Measurements from ENCODE around the gene CMTM1. TPM values are rescaled to one million over a fixed set of nuclear protein-coding genes. Genes with fewer than 3 reads are reported as not detected.
A peak's percentile ranks its signal among the peaks of the same experiment; 100 is the strongest.

CMTM1 gene
- total RNA-seq, 2 donors from 2014 or later = 3.8 to 5.3 TPM

DNA sequence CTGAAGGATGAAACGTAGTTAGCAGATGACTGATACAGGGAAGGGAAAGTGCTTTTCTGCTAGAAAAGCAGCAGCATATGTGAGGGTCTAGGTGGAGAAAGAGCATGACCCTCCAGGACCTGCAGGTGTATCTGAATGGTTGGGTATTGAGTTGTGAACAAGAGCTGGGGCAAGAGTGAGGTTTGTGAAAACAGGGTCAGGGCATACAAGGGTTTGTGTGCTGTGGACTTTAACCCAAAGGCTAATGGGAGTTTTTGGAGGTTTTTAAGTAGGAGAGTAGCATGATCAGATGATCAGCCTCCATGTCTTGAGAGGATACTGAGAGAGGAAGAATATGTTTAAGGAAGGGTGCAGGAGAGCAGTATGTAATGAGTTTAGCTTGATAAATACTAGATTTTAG lies 6.1 kb upstream of the CMTM1 start:
- no peaks in the 10 kb centered on the region for H3K4me1 ChIP-seq (ENCODE audit: control insufficient read depth, insufficient read depth, low read length)
- WGBS, 2 experiments (ENCODE audit: insufficient coverage in 1 of 2, insufficient read length in 1 of 2) = 91 to 100% methylated on average over 1 of the region's 1 CpG
- H3K27me3 ChIP-seq (ENCODE audit: control insufficient read depth, insufficient read depth, low read length, poor library complexity, severe bottlenecking) = no peaks in the 10 kb centered on the region
- no peak for DNase-seq
- H3K9ac ChIP-seq (ENCODE audit: extremely low read depth, low read length, poor library complexity, severe bottlenecking) = no peak overlapping the region
- no peaks in the 10 kb centered on the region for H3K9me3 Mint-ChIP-seq
- H3K4me1 Mint-ChIP-seq = no peaks in the 10 kb centered on the region
- H3K36me3 ChIP-seq (ENCODE audit: control insufficient read depth, insufficient read depth, low read length) = peaks cover 11% of the 10 kb centered on the region
- no peaks in the 10 kb centered on the region for H3K27me3 Mint-ChIP-seq (ENCODE audit: insufficient read depth)
- TF ChIP-seq, protein P1, sequence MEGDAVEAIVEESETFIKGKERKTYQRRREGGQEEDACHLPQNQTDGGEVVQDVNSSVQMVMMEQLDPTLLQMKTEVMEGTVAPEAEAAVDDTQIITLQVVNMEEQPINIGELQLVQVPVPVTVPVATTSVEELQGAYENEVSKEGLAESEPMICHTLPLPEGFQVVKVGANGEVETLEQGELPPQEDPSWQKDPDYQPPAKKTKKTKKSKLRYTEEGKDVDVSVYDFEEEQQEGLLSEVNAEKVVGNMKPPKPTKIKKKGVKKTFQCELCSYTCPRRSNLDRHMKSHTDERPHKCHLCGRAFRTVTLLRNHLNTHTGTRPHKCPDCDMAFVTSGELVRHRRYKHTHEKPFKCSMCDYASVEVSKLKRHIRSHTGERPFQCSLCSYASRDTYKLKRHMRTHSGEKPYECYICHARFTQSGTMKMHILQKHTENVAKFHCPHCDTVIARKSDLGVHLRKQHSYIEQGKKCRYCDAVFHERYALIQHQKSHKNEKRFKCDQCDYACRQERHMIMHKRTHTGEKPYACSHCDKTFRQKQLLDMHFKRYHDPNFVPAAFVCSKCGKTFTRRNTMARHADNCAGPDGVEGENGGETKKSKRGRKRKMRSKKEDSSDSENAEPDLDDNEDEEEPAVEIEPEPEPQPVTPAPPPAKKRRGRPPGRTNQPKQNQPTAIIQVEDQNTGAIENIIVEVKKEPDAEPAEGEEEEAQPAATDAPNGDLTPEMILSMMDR (conservative IDR thresholded peaks at IDR 0.05) = no peak
- no peak overlapping the region for H3K27ac ChIP-seq (ENCODE audit: low read depth, low read length)
- no peaks in the 10 kb centered on the region for H3K9me3 ChIP-seq (ENCODE audit: control insufficient read depth, low read length)
- no peak overlapping the region for H3K27ac Mint-ChIP-seq
- peaks cover 16% of the 10 kb centered on the region for H3K36me3 Mint-ChIP-seq (ENCODE audit: low read depth)
- no peak overlapping the region for H3K4me3 ChIP-seq (ENCODE audit: low read length)
- H3K4me3 Mint-ChIP-seq = no peak overlapping the region

DNA sequence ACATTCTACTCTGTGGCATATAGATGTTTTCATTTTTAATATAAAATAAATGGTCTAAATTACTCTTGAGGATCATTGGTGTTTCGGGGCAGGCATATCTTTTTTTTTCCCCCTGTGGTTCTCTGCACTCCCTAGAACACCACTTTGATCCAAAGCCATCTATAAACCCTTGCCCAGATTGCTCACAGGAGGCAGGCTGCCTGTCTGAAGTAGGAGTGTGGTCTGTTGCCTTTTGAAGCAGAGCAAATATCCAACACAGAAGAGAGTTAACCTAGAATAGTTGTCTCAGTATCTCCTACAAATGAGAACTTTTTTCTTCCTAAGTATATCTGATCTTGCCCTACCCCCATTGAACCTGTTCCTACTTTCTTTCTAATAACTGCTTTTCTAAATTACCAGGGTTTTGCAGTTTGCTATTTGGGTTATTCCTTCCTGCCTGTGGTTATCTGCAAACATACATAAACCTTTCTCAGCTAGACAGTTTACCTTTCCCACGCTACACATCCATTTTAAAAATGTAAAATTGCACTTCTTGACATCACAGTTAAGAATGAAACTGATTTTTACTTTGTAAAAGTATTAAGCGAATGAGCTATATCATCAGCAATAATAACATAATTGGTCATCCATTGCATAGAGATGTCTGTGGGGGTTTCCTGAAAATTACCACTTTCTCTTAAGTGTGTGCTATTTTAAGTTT lies 4.7 kb upstream of the CMTM1 start:
- 95% methylated on average over 2 of the region's 3 CpGs; no CpG with 5 or more reads in 1 of the 2 experiments for WGBS, 2 experiments (ENCODE audit: insufficient coverage in 1 of 2, insufficient read length in 1 of 2)
- H3K27ac Mint-ChIP-seq = no peak overlapping the region

DNA sequence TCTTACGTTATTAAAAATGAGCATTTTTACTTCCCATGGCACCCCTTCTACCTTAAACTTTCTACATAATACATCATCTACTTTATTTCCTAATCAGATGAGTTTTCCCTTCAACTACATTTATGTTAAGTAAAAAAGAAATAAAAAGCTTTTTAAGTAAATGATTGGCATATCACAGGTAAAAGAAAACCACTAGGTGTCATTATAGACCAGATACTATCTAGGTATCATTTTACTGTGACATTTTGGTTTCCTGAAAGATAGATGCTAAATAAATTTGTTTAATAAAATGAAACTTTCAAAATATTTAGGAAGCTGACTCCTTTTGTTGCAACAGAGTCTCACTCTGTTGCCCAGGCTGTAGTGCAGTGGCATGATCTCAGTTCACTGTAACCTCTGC lies 3.8 kb upstream of the CMTM1 start:
- no peak overlapping the region for H3K27ac ChIP-seq (ENCODE audit: low read depth, low read length)

More for the DNA sequence above, 4.7 kb upstream of the CMTM1 start:
- H3K4me3 Mint-ChIP-seq = no peak overlapping the region
- peaks cover 1% of the 10 kb centered on the region for H3K27me3 Mint-ChIP-seq (ENCODE audit: insufficient read depth)
- peaks cover 11% of the 10 kb centered on the region for H3K36me3 ChIP-seq (ENCODE audit: control insufficient read depth, insufficient read depth, low read length)
- H3K27me3 ChIP-seq (ENCODE audit: control insufficient read depth, insufficient read depth, low read length, poor library complexity, severe bottlenecking) = no peaks in the 10 kb centered on the region
- H3K9ac ChIP-seq (ENCODE audit: extremely low read depth, low read length, poor library complexity, severe bottlenecking) = no peak overlapping the region
- H3K36me3 Mint-ChIP-seq (ENCODE audit: low read depth) = peaks cover 20% of the 10 kb centered on the region
- H3K4me3 ChIP-seq (ENCODE audit: low read length) = no peak overlapping the region
- DNase-seq = no peak
- no peaks in the 10 kb centered on the region for H3K9me3 Mint-ChIP-seq
- TF ChIP-seq, protein P1 (conservative IDR thresholded peaks at IDR 0.05) = no peak
- H3K4me1 ChIP-seq (ENCODE audit: control insufficient read depth, insufficient read depth, low read length) = no peaks in the 10 kb centered on the region
- no peak overlapping the region for H3K27ac ChIP-seq (ENCODE audit: low read depth, low read length)
- no peaks in the 10 kb centered on the region for H3K4me1 Mint-ChIP-seq
- H3K9me3 ChIP-seq (ENCODE audit: control insufficient read depth, low read length) = no peaks in the 10 kb centered on the region

More for the DNA sequence above, 3.8 kb upstream of the CMTM1 start:
- Mint-ChIP-seq H3K9me3 (no peaks in the 10 kb centered on the region), H3K27ac (no peak overlapping the region), H3K4me1 (no peaks in the 10 kb centered on the region), H3K4me3 (no peak overlapping the region), H3K36me3 (ENCODE audit: low read depth) (peaks cover 27% of the 10 kb centered on the region), H3K27me3 (ENCODE audit: insufficient read depth) (peaks cover 1% of the 10 kb centered on the region)
- Histone ChIP-seq H3K9me3 (ENCODE audit: control insufficient read depth, low read length) (no peaks in the 10 kb centered on the region), H3K36me3 (ENCODE audit: control insufficient read depth, insufficient read depth, low read length) (peaks cover 12% of the 10 kb centered on the region), H3K9ac (ENCODE audit: extremely low read depth, low read length, poor library complexity, severe bottlenecking) (no peak overlapping the region), H3K4me1 (ENCODE audit: control insufficient read depth, insufficient read depth, low read length) (no peaks in the 10 kb centered on the region), H3K27me3 (ENCODE audit: control insufficient read depth, insufficient read depth, low read length, poor library complexity, severe bottlenecking) (no peaks in the 10 kb centered on the region), H3K4me3 (ENCODE audit: low read length) (no peak overlapping the region)
- TF ChIP-seq, protein P1 (conservative IDR thresholded peaks at IDR 0.05) = peak; percentile 28
- 83% methylated on average over 1 of the region's 1 CpG; no CpG with 5 or more reads in 1 of the 2 experiments for WGBS, 2 experiments (ENCODE audit: insufficient coverage in 1 of 2, insufficient read length in 1 of 2)
- no peak for DNase-seq
